Chondrocyte (in vitro differentiated cells): ENCODE results near the gene SNX14. TPM values are rescaled to one million over a fixed set of nuclear protein-coding genes. Genes with fewer than 3 reads are reported as not detected.

Source experiments
- DNase-seq: peaks from one replicate; pipeline ENCODE4 v3.0.0; 2021; ENCODE audit warnings: mixed read lengths, low spot score
- H3K27ac Mint-ChIP-seq: one replicate; pipeline ENCODE4 v1.8.0; 2021; ENCODE audit warnings: mild to moderate bottlenecking, moderate library complexity, mixed read lengths; ENCODE audit not compliant: unreplicated experiment
- H3K27me3 Mint-ChIP-seq: 2 replicates; pipeline ENCODE4 v1.8.0; 2021; ENCODE audit warnings: low read depth, mixed read lengths
- H3K36me3 Mint-ChIP-seq: 2 replicates; pipeline ENCODE4 v1.8.0; 2021; ENCODE audit warnings: low read depth, mixed read lengths
- H3K4me1 Mint-ChIP-seq: 2 replicates; pipeline ENCODE4 v1.8.0; 2021; ENCODE audit warnings: low read depth, mild to moderate bottlenecking, mixed read lengths
- H3K4me3 Mint-ChIP-seq: one replicate; pipeline ENCODE4 v1.8.0; 2021; ENCODE audit warnings: mild to moderate bottlenecking, moderate library complexity, mixed read lengths; ENCODE audit not compliant: unreplicated experiment
- H3K9me3 Mint-ChIP-seq: 2 replicates; pipeline ENCODE4 v1.8.0; 2021; ENCODE audit warnings: low read depth, mixed read lengths
- CTCF ChIP-seq: fragments of 200-600 bp; sonication (generic); IDR thresholded peaks from 2 replicates; pipeline ENCODE4 v1.5.0; 2021; ENCODE audit warnings: antibody characterized with exemption, mild to moderate bottlenecking, moderate library complexity
- total RNA-seq: library from RNA; stranded (reverse); gene quantifications from 3 replicates; pipeline ENCODE4 v1.2.1, GENCODE V29; 2021

SNX14 gene
- total RNA-seq, 1 donor from 2014 or later = 70.8 TPM

- TF ChIP-seq CTCF = no peak
- H3K9me3 Mint-ChIP-seq = no peaks in the 10 kb centered on the region
- no peak overlapping the region for H3K4me3 Mint-ChIP-seq
- no peaks in the 10 kb centered on the region for H3K36me3 Mint-ChIP-seq
- peaks cover 79% of the 10 kb centered on the region for H3K4me1 Mint-ChIP-seq
- peak overlapping the region; percentile 93 for H3K27ac Mint-ChIP-seq
- DNase-seq = no peak
- H3K27me3 Mint-ChIP-seq = no peaks in the 10 kb centered on the region
These were observed 128.9 kb downstream of the SNX14 start for GRCh38 chr6:85464722-85465150.

- H3K27me3 Mint-ChIP-seq = no peaks in the 10 kb centered on the region
- no peak for TF ChIP-seq CTCF
- H3K27ac Mint-ChIP-seq = peak overlapping the region; percentile 93
- DNase-seq = no peak
- no peak overlapping the region for H3K4me3 Mint-ChIP-seq
- peaks cover 79% of the 10 kb centered on the region for H3K4me1 Mint-ChIP-seq
- H3K9me3 Mint-ChIP-seq = no peaks in the 10 kb centered on the region
- no peaks in the 10 kb centered on the region for H3K36me3 Mint-ChIP-seq
These were observed 129.4 kb downstream of the SNX14 start for GRCh38 chr6:85464260-85464644.

GRCh38 chr6:85463621-85464259 lies 129.9 kb downstream of the SNX14 start:
- Mint-ChIP-seq H3K27me3 (no peaks in the 10 kb centered on the region), H3K36me3 (no peaks in the 10 kb centered on the region), H3K27ac (peak overlapping the region; percentile 93), H3K9me3 (no peaks in the 10 kb centered on the region), H3K4me3 (no peak overlapping the region), H3K4me1 (peaks cover 81% of the 10 kb centered on the region)
- no peak for TF ChIP-seq CTCF
- DNase-seq = no peak

- no peak for TF ChIP-seq CTCF
- Mint-ChIP-seq H3K27me3 (no peaks in the 10 kb centered on the region), H3K4me1 (peaks cover 84% of the 10 kb centered on the region), H3K27ac (peak overlapping the region; percentile 93), H3K4me3 (no peak overlapping the region), H3K9me3 (no peaks in the 10 kb centered on the region), H3K36me3 (no peaks in the 10 kb centered on the region)
- DNase-seq = no peak
These were observed 131.0 kb downstream of the SNX14 start for GRCh38 chr6:85462673-85463072.

GRCh38 chr6:85461798-85462170 lies 131.9 kb downstream of the SNX14 start:
- TF ChIP-seq CTCF = no peak
- H3K4me1 Mint-ChIP-seq = peaks cover 91% of the 10 kb centered on the region
- DNase-seq = no peak
- no peaks in the 10 kb centered on the region for H3K27me3 Mint-ChIP-seq
- peak overlapping the region; percentile 67 for H3K27ac Mint-ChIP-seq
- H3K9me3 Mint-ChIP-seq = no peaks in the 10 kb centered on the region
- H3K4me3 Mint-ChIP-seq = no peak overlapping the region
- H3K36me3 Mint-ChIP-seq = no peaks in the 10 kb centered on the region
